ENCODE results near the gene PLLP. TPM values are rescaled to one million over a fixed set of nuclear protein-coding genes. Genes with fewer than 3 reads are reported as not detected.

PLLP gene
- total RNA-seq, 1 donor from 2014 or later: 0.21 TPM

GRCh38 chr16:57299009-57299718 lies 14.7 kb upstream of the PLLP start:
- no peaks in the 10 kb centered on the region for H3K36me3 ChIP-seq
- peak overlapping the region; percentile 94 to 95 for H3K27ac ChIP-seq
- no peaks in the 10 kb centered on the region for H3K27me3 ChIP-seq
- TF ChIP-seq CTCF (IDR thresholded peaks at IDR 0.05): peak in 1 of 3 experiments; percentile 32
- intact Hi-C loops (cut with DNase I): loop anchor here (5.0 kb wide), 1 partner anchor 112 kb away; the partner anchor contains the start of genes PSME3IP1 and RSPRY1
- peak in 1 of 2 donors; percentile 90 for DNase-seq (ENCODE audit: low spot score in 2 of 2)
- H3K9me3 ChIP-seq: no peaks in the 10 kb centered on the region
- H3K4me1 ChIP-seq: peaks cover 2 to 8% of the 10 kb centered on the region in 2 donors
- peak overlapping the region; percentile 50 to 66 for H3K4me3 ChIP-seq

- H3K27me3 ChIP-seq: no peaks in the 10 kb centered on the region
- no peak for TF ChIP-seq CTCF (IDR thresholded peaks at IDR 0.05)
- no peak overlapping the region for H3K4me3 ChIP-seq
- no peaks in the 10 kb centered on the region for H3K36me3 ChIP-seq
- H3K9me3 ChIP-seq: no peaks in the 10 kb centered on the region
- peaks cover 2 to 8% of the 10 kb centered on the region in 2 donors for H3K4me1 ChIP-seq
- peak in 1 of 2 donors; percentile 62 for DNase-seq (ENCODE audit: low spot score in 2 of 2)
- H3K27ac ChIP-seq: peak overlapping the region in 1 of 2 donors; percentile 94
- intact Hi-C loops (cut with DNase I): loop anchor here (5.0 kb wide), 1 partner anchor 111 kb away; the partner anchor contains the start of genes PSME3IP1 and RSPRY1
Observed at GRCh38 chr16:57297856-57298255, 13.4 kb upstream of the PLLP start.

- TF ChIP-seq CTCF (IDR thresholded peaks at IDR 0.05): no peak
- no peak overlapping the region for H3K4me3 ChIP-seq
- no peaks in the 10 kb centered on the region for H3K9me3 ChIP-seq
- intact Hi-C loops (cut with DNase I): no loop called here
- no peak for DNase-seq (ENCODE audit: low spot score in 2 of 2)
- no peaks in the 10 kb centered on the region for H3K4me1 ChIP-seq
- no peaks in the 10 kb centered on the region for H3K27me3 ChIP-seq
- H3K27ac ChIP-seq: no peak overlapping the region
- no peaks in the 10 kb centered on the region for H3K36me3 ChIP-seq
Observed at GRCh38 chr16:57289391-57290257, 5.2 kb upstream of the PLLP start.

- Histone ChIP-seq H3K27ac (no peak overlapping the region), H3K36me3 (no peaks in the 10 kb centered on the region), H3K4me1 (peaks cover 3 to 5% of the 10 kb centered on the region in 2 donors), H3K4me3 (peak overlapping the region in 1 of 2 donors; percentile 77), H3K9me3 (no peaks in the 10 kb centered on the region), H3K27me3 (no peaks in the 10 kb centered on the region)
- TF ChIP-seq CTCF (IDR thresholded peaks at IDR 0.05): no peak
- intact Hi-C loops (cut with DNase I): no loop called here
- no peak for DNase-seq (ENCODE audit: low spot score in 2 of 2)
Observed at GRCh38 chr16:57285379-57285778, 907 bp upstream of the PLLP start.

GRCh38 chr16:57284952-57285363 lies 486 bp upstream of the PLLP start:
- DNase-seq (ENCODE audit: low spot score in 2 of 2): no peak
- no peaks in the 10 kb centered on the region for H3K36me3 ChIP-seq
- H3K4me1 ChIP-seq: peaks cover 3 to 5% of the 10 kb centered on the region in 2 donors
- no peak overlapping the region for H3K27ac ChIP-seq
- H3K4me3 ChIP-seq: peak overlapping the region; percentile 49 to 77
- intact Hi-C loops (cut with DNase I): no loop called here
- no peaks in the 10 kb centered on the region for H3K27me3 ChIP-seq
- H3K9me3 ChIP-seq: no peaks in the 10 kb centered on the region
- no peak for TF ChIP-seq CTCF (IDR thresholded peaks at IDR 0.05)

Measured in ascending aorta (tissue), 2 donors.